HK-2 (cell line): ENCODE results near the gene CAMSAP1.

Experiments
- DNase-seq: peaks from one replicate; pipeline ENCODE4 v3.0.0-alpha.2; 2018; ENCODE audit not compliant: unreplicated experiment

Gene CAMSAP1

DNA sequence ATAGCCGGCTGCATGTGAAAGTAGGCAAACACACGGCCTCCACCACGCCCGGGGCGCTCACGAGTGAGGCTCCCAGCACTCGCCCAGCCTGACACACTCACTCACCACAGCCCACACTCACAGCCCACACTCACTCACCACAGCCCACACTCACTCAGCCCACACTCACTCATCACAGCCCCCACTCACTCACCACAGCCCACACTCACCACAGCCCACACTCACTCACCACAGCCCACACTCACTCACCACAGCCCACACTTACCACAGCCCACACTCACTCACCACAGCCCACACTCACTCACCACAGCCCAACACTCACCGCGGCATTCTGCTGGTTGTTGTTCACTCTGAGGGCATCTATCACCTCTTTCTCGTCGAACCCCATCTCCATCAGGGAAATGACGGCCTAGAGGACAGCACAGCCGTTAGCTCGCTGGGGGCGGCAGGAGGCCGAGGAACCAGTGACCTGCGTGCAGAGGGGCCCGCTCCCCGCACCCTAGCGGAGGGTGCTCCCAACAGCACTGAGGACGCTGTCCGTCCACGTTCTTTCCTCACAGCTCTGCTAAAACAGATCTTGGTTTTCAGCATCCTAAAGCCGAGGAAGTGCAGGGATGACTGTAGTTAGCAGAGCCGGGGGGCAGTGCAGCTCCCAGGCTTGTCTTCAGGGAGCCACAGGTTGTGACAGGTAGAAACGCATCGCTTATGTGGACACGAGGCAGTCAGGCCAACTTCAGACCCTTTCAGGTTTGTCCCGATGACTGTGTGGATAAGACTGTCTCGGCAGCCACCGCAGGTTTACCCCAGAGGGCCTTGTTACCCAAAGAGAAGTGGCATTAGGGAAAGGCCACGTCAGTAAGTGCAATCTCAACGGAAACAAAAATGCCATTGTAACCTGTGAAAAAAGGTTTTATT, 32.3 kb upstream of the CAMSAP1 start:
- no peak for DNase-seq

DNA sequence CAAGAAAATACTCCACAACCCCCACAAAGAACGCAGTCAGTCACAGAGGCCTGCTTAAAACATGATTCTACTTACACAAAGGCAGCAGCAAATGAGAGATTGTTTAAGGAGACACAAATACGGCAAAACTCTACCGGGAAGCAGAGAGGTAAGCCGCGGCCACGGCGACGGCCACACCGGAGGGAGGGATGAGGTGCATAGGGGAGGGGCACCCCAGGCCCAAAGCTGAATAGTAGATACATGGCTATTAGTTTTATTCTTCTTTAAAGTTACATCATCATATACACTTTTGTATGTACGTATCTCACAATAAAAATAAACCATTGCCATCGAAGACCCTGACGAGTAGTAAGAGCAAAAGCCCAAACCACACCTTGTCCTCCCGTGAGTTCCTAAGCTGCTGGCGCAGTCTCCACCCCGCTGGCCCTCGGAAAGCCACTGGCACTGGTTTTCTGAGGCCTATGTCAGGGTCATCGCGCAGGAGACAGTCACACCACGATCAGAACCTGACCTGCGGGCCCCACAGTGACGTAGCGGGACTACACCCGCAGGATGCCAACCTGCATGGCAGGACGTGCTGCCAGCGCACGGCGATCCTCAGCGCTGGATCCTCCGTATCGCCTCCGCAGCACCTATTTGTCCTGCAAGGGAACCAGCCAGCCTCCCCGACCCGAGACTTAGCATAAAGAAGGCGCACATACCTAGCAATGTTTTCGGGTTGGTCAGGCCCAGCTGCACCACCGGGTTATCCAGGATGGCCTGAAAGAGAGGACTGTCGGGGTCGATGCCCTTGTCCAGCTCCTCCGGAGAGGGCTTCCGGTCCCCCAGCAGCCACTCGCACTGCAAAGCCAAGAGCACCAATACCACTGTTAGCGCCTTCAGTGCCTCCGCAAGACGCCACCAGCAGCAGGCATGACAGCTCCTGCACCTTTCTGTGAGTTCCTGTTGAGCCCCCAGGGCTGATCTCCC, 30.5 kb upstream of the CAMSAP1 start:
- no peak for DNase-seq

DNA sequence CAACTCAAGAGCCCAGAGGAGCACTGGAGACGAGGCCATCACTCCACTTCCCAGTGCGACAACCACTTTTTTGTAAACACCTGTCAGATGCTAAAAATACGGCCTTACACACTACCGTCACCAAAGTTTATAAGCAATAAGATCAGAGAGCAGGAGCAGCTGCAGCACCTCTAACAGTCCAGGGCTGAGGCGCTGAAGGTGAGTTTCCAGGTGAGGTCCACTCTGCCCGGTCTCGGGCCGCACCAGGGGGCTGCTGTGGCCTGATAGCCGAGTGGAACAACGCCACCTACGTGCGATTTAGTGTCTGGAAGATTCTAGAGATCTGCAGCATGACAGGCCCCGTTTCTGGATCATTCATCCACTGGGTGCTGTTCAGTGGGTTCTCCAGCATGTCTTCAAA, 25.8 kb upstream of the CAMSAP1 start:
- no peak for DNase-seq

DNA sequence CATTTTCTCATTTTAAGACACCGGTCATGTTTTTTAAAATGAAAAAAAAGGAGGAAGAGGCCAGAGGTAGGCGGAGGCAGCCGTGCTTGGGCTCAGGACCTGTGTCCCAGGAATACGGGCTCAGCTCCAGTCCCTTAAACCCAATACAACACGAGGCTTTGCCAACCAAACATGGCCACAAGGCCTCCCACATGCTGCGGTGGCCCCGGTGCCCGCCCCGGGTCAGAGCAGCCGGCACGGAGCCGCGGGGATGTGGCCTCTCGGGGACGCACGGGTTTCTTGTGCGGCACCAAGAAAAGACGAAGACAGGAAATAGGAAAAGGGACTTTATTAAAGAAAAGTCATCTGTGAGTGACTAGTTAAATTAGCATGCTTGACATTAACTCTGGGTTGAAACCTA, 25.3 kb upstream of the CAMSAP1 start:
- DNase-seq: no peak

DNA sequence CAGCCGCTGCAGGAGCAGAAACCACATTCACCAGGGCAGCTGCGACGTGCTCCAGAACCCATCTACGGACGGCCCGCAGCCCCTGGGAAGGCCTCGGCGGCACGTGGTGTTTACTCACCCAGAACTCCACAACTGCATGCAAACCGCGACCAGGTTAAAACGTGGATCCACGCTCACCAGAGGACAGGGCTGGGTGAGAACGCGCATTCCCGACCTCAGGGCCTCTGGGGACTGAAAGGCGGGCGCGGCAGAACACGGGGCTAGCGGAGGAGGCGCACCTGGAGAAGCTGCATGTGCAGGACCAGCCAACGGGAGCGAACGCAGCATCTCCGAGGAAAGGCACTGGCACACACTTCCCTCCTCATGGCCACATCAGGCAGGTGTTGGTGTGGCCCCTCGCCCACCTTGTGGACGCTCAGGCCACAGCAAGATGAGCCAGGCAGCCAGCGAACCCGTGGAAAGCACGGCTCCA, 24.0 kb upstream of the CAMSAP1 start:
- no peak for DNase-seq

DNA sequence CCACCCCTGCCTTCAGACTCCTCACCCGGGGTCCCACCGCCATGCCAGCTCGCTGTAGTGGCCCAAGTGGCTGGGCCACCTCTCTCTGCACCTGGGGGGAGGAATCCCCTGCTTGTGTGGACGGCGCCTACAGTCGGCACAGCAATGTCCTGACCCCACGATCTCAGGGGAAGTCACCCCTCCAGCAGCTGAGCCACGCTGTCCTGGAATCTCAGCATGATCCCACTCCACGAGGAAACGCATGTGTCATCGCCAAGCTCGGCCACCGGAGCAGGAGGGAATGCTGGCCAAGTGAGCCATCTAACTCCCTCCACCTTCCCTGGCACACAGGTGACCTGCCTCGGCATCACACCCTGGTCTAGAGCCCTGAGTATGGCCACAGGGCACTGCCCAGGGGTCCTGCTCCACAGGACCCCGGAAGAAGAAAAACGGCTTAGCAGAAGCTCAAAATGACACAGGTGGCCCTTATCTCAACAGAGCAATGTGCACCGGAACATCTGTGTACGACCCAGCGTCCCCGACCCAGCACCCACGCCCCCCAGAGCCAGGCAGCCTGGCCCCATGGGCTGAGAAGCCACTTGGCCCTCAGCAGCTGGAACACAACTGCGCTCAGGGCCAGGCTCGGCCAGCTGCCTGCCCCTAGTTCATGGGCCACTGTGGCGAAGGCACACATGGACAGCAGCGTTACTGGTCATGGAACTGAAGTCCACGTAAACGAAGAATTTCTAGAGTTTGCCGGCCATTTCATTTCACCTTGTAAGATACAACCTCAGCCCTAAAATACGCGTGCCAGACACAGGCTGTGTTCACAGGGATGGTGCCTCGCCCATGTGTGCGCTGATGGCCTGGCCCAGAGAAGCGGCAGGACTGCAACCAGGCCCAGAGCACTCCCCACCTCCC, 23.4 kb upstream of the CAMSAP1 start:
- DNase-seq: no peak

DNA sequence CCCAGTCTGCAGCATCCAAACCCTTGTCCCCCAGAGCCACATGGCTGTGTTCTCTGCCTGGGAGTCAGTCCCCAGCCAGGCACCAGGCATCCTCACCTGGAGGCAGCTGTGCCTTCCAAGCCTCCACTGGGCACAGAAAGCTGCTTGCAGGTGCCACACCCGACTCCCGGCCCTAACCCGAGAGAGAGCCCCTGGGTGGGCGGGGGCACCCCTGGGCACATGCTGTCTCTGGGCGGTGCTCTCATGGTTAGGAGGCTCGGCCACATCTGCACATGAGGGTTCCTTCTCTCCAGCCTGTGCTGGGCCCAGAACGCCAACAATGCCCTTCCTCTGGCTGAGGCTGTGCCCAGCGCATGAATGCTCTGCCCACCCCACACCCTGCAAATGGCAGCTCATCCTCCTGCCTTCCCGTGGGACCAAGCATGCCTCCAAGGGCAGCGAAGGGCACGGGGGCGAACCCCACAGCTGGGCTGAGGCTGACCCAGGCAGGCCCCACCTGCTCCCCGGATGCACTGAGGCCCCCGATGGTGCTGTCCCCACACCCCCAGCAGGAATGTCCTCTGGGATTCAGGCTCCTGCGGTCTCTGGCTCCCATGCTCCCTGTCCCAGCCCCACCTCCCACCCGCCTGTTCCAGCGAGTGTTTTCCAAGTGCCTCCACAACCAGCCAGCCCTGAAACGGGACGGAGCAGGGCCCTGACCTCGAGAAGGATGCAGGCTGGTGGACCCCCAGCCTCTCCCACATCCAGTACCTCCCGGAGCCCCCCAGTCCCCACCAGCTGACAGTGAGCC, 22.5 kb upstream of the CAMSAP1 start:
- DNase-seq: no peak

DNA sequence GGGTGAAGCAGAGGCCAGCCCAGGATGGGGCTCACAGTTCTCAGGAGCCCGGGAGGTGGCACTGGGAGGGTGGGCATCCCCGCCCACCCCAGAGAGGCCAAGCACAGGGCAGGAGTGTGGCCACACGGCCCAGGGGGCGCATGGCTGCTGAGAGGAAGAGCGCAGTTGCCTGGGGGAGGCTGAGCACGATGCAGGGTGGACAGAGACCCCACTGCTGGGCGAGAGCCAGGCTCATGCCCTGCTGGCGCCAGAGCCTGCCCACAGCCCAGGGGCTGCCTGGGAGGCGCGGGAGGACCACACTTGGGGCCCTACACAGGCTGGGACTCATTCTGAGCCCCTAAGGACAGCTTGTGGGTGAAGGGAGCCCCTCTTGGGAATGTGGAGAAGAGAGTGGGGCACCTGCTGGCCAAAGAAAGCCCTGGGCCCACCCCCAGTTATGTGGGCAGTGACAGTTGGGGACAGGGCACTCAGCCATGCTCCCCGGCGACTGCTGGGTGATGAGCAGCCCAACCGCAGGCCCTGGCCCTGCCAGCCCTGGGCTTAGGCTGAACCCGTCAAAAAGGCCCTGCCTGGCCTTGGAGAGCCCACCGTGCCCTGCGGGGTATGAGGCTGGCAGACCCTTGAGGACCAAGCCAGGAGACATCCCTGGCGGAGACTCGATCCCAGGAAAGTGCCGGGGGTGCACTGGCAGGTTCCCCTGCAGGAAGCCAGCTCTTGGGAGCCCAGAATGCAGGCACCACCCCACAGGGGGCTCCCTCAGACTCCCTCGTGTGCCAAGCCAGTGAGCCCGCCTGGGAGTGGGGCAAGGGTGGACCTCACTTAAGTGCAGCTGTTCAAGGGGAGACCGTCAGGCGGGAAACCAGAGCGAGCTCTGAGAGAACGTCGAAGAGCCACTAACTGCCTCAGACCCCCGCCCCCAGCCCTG, 21.6 kb upstream of the CAMSAP1 start:
- DNase-seq: no peak

DNA sequence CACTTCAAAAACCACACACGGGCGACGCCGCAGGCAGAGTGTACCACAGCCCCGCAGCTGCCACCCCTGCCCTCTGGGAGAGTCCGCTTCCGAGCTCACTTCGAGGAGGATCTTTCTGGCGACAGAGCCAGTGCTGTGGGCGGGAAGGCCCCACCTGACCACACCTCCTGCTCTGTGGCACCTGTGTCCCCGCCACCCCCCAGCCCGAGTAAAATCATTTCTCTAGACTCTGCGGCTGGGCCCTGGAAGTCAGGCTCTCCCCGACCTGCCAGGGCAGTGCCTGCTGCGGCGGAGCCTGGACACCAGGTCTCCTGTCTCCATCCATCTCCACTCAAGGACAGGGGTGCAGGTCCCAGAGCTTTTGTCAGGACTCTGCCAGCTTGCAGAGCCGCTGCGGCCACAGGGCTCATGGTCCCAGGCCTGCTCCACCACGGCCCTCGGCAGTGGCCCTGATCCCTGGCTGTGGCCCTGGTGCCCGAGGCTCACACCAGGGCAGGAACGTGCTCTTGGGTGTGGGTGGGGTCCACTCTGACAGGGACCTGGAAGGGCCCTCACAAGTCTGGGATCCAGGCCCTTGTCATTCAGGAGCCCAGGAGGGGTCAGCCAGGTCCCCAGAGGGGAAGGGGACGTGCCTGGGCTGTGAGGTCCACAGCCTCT, 20.9 kb upstream of the CAMSAP1 start:
- DNase-seq: no peak

DNA sequence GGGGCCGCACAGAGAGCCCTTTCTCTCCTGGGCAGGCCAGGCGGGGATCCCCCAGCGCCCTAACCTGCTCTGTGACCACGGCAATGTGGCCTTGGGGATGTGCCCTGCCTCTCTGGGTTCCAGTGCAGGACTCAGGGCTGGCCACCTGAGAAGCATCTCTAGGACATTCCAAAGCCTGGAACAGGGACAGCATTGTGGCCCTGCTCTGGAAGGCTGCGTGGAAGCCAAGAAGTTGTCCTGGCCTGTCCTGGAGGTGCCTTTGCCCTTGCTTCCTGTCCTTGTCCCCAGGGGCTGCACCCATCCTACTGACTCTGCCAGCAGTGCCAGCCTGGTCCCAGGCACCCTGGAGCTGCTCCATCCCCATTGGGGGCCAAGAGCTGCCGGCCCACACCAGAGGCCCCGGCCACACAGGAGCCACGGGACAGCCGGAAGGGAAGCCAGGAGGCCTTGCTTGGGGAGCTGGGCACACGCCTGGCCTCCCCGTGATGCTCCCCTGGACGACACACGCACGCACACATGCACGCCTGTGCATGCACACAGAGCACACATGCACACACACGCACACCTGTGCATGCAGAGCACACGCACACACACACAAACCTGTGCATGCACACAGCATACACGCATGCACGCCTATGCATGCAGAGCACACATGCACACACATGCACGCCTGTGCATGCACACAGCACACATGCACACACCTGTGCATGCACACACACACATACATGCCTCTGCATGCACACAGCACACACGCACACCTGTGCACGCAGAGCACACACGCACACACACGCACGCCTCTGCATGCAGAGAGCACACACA, 20.1 kb upstream of the CAMSAP1 start:
- no peak for DNase-seq

DNA sequence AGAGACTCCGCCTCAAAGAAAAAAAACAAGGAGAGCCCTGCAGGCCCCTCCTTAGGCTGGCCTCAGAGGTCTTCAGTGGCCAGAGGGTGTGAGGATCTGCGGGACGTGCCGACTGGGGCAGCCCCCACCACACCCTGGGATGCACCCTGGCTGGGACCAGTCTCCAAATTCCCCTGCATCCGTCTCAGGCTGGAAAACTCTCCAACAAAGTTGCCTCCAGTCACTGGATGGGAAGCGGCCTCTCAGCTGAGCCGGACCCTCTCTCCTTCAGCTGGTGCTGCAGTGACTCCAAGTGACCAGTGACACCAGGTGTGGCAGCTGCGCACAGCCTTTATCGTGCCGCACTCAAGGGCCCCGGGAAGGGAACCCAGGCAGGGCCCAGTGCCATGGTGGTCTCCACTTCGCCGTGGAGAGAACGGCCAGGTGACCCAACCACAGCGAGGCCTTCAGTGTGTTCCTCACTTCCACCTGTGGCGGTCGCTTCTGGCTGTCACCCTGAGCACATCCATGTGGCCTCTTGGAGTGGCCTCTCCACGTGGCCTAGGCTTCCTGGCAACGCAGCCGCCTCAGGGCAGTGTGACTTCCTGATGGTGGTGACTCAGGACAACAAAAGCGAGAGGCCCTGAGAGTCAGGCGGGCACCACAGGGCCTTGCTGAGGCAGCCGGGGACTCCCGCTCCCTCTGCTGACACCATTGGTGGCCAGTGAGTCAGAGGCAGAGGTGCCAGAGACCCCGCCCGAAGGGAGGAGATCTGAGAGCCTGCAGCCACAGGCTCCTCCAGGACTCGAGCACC, 19.3 kb upstream of the CAMSAP1 start:
- peak; percentile 94 for DNase-seq

DNA sequence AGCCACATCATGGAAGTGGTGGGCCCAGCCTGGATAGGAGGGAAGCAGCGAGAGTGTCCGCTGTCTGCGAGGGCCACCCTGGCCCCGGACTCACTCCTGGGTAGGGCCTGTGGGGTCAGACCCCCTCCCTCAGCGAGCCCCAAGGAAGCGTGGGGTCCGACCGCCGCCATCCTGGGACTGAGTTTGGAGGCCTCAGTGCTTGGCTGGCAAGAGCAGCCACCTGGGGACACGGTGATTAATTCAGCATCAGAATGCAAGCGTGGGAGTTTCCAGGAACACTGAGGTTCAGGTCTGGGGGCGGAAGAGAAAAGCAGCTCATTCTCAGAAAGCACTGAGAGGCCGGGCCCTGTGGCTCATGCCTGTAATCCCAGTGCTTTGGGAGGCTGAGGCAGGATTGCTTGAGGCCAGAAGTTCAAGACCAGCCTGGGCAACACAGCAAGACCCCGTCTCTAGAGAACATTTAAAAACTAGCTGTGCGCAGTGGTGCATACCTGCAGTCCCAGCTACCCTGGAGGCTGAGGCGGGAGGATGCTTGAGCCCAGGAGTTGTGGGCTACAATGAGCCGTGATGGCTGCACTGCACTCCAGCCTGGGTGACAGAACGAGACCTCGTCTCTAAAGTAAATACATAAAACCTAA, 18.3 kb upstream of the CAMSAP1 start:
- no peak for DNase-seq

DNA sequence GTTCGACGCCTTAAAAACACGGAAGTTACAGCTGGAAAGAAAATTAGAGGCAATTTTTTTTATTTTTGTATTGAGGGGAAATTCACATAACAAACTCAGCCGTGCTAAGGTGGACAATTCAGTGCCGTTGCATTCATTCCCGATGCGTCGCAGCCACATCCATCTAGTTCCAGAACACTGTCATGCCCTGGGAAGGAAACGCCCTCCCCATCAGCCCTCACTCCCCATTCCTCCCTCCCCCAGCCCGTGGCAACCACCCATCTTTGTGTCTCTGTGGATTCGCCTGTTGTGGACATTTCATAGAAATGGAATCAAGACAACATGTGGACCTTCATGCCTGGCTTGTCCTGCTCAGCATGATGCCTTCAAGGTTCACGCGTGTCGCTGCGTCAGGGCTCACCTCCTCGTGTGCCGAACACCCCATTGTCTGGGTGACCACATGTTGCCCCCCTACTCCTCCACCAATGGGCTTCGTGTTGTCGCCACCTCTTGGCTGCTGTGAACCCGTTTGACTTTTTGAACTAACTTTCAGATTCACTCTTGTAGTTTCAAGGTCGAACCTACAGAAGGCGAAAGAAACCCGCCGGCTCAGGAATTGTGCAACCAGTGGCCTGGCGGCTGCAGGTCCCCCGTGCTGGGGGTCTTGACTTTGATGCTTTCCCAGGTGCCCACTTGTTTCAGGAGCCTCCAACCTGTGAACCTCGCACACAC, 17.4 kb upstream of the CAMSAP1 start:
- no peak for DNase-seq

DNA sequence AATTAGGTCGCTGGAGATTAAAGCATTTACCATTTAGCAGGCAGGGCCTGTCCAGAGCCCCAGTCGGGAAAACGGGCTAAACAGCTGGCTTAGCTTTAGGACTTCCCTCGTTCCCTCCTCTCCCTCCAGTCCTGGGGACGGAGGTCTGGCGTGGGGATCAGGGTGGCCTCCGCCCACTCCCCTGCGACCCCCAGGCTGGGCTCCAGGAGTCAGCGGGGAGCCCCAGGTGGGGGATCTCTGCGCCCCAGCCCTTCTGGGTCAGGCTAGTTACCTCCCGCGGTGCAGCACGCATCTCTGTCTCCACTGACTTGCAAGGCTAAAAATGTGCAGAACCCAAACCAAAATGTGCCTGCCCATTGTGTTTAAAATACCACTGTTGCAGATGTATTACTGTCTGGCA, 16.2 kb upstream of the CAMSAP1 start:
- DNase-seq: no peak

DNA sequence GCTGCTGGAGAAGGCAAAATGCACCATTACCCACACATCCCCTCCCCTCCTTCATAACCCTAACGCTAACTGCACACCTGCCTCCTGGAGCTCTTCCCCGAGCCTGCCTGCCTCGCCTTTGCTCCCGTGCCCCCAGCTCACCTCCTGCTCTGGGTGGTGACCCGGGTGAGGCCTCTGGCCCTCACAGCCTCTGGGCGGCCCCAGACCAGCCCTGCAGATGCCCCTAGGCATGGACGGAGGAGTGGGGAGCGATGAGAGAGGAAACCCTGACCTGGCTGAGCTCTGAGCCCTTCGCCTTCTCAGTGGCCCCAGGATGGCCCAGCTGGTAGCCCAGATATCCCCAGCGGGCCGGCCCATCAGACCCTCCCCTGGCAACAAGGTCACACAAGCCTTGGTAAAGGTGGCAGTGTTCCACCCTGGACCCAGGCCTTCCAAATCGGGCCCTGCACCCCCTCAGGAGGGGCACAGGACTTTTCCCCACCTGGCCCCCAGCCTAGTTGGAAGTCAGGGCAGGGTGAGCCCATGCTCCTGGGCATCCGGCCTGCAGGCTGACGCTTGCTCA, 14.5 kb upstream of the CAMSAP1 start:
- no peak for DNase-seq
